ENCODE measurements around the gene MGAT3.

DNA sequence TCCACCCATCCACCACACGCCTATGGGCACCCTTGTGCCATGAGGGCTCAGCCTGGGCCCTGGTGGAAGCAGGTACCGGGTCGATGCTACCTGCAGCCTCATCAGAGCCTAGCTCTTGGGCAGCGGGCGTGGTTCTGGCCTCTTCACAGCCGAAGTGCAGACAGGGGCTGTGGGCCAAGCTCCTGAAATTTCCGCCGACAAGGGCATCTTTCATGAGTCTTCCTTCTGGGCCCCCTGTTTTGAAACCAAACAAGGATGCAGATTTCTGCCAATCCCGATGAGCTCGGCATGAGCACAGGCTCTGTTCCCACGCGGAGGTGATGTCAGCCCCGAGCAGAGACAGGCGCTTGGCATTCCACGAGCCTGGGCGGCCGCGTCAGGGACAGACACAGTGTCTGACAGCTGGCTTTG is 22.6 kb upstream of the MGAT3 start:
- TF ChIP-seq YY1 (IDR thresholded peaks at IDR 0.05; ENCODE audit: insufficient read depth, insufficient read length) (no peak), ZNF274 (IDR thresholded peaks at IDR 0.05; ENCODE audit: low read depth, low read length) (no peak), SUZ12 (IDR thresholded peaks at IDR 0.05; ENCODE audit: extremely low read depth, insufficient read depth, insufficient read length) (no peak)

Data from NT2/D1 (cell line).